Measurements from ENCODE around the gene PCBP3.
"Not testable (repeated sequence)": the region's sequence is repeated elsewhere in the genome, so short reads cannot be mapped to it uniquely, and the experiment has no call there.

Gene PCBP3

GRCh38 chr21:45962531-45963231 is 319.2 kb downstream of the PCBP3 start:
- DNase-seq (ENCODE audit: low read depth in 3 of 3): no peak

GRCh38 chr21:45963232-45963570 is 319.7 kb downstream of the PCBP3 start:
- DNase-seq (ENCODE audit: low read depth in 3 of 3): no peak

- no peak for DNase-seq (ENCODE audit: low read depth in 3 of 3)
These were observed 321.1 kb downstream of the PCBP3 start for GRCh38 chr21:45964649-45965048.

- no peak for DNase-seq (ENCODE audit: low read depth in 3 of 3)
These were observed 321.7 kb downstream of the PCBP3 start for GRCh38 chr21:45965084-45965809.

- no peak for DNase-seq (ENCODE audit: low read depth in 3 of 3)
These were observed 323.4 kb downstream of the PCBP3 start for GRCh38 chr21:45966791-45967394.

- DNase-seq (ENCODE audit: low read depth in 3 of 3): no peak
These were observed 326.6 kb downstream of the PCBP3 start for GRCh38 chr21:45969921-45970673.

GRCh38 chr21:45970674-45971615 is 327.4 kb downstream of the PCBP3 start:
- peak in 1 of 3 experiments; percentile 38 for DNase-seq (ENCODE audit: low read depth in 3 of 3)

GRCh38 chr21:45971616-45972352 is 328.3 kb downstream of the PCBP3 start:
- no peak for DNase-seq (ENCODE audit: low read depth in 3 of 3)

GRCh38 chr21:45972353-45972715 is 328.8 kb downstream of the PCBP3 start:
- no peak for DNase-seq (ENCODE audit: low read depth in 3 of 3)

- no peak for DNase-seq (ENCODE audit: low read depth in 3 of 3)
These were observed 329.4 kb downstream of the PCBP3 start for GRCh38 chr21:45972716-45973474.

- DNase-seq (ENCODE audit: low read depth in 3 of 3): peak; percentile 67 to 74 (median 70)
These were observed 330.0 kb downstream of the PCBP3 start for GRCh38 chr21:45973475-45974072.

GRCh38 chr21:45974073-45975019 is 330.8 kb downstream of the PCBP3 start:
- DNase-seq (ENCODE audit: low read depth in 3 of 3): no peak

GRCh38 chr21:45975020-45975666 is 331.6 kb downstream of the PCBP3 start:
- DNase-seq (ENCODE audit: low read depth in 3 of 3): no peak

- not testable (repeated sequence) for DNase-seq (ENCODE audit: low read depth in 3 of 3)
These were observed 332.3 kb downstream of the PCBP3 start for GRCh38 chr21:45975667-45976409.

- no peak for DNase-seq (ENCODE audit: low read depth in 3 of 3)
These were observed 333.3 kb downstream of the PCBP3 start for GRCh38 chr21:45976701-45977311.

GRCh38 chr21:45977396-45977795 is 333.9 kb downstream of the PCBP3 start:
- DNase-seq (ENCODE audit: low read depth in 3 of 3): no peak
